T-helper 2 cell (primary cell): ENCODE measurements around the gene AGBL2.

Source experiments
- DNase-seq, 5 experiments: peaks; one replicate each; pipeline versions ENCODE4 v3.0.0 to v3.0.0-alpha.2; 2012 to 2022

The AGBL2 gene

DNA sequence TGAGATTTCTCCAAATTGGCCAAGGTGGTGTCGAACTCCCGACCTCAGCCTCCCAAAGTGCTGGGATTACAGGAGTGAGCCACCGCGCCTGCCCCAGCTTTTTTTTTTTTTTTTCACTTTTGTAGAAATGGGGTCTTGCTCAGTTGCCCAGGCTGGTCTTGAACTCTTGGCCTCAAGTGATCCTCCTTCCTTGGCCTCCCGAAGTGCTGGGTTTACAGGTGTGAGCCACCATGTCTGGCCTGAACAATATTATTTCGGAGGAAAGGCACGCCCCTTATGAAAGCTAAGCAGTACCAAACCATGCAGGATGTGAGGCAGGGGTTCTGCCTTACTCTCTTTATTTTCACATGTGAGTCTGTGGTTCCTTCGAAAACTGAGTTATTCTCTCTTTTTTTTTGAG lies 88.9 kb downstream of the AGBL2 start:
- DNase-seq: no peak

DNA sequence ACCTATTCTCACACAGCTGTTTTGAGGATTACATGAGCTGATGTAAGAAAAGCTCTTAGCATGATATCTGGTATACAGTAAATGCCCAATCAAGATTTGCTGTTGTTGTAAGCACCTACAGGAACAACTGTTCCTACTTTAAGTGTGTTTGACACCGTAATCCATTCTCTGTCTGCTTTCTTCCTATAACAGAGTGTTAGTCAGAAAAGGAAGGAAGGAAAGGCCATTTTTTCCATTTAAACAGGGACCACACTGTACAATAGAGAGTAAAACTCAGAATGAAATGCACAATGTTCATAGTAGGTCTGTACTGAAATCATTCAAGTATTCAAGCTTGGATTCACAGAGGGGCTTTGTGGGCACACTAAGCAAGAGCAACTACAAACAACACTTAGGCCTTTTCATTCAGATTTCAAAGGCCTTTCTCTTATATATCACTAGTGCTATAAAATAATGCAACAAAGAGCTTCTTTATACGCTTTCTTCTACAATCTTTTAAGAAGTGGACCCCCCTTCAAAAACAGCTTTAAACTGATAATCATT lies 94.3 kb downstream of the AGBL2 start:
- no peak for DNase-seq

- peak in 1 of 5 experiments; percentile 47 for DNase-seq
Observed at GRCh38 chr11:47617417-47617809, 97.8 kb downstream of the AGBL2 start.

DNA sequence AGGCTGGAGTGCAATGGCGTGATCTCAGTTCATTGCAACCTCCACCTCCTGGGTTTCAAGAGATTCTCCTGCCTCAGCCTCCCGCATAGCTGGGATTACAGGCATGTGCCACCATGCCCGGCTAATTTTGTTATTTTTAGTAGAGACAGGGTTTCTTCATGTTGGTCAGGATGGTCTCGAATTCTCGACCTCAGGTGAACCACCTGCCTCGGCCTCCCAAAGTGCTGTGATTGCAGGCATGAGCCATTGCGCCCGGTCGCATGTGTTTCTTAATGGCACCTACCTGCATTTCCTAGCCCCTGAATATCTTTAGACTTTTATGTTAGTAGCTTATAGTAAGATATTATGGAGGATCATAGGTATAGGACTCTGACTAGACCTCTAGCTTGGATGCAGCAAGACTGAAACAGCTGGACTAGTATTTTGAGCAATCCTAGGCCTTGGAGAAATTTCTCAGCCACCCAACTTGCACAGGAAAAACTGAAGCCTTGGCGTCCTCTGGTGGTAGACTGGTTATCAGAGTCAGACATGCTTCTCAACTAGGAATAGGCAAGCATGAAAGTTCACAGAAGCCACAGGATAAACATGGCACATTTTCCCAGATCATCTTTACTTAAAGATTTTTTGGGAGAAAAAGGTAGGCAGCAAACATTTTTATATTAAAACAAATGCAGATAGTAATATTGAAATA lies 98.3 kb downstream of the AGBL2 start:
- DNase-seq: peak in 1 of 5 experiments; percentile 55

DNA sequence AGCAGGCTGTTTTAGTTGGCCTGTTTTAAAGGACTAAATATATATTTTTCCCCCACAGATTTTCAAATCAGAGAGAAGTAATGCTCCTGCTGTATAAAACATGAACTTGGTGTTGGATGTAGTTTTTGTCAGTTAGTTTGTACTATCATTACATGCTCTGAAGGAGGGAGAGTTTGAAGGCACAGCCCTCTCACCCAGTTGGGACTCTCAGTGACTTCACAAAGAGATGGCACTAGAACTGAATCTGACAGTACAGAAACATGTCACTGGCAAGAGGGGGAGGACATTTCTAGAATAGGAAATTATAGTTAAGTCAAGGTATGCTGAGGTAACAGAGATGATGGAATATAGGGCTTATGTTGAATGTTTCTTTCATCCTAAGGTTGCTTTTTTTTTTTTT lies 99.9 kb downstream of the AGBL2 start:
- DNase-seq: no peak

GRCh38 chr11:47611348-47611794 lies 103.8 kb downstream of the AGBL2 start:
- no peak for DNase-seq

DNA sequence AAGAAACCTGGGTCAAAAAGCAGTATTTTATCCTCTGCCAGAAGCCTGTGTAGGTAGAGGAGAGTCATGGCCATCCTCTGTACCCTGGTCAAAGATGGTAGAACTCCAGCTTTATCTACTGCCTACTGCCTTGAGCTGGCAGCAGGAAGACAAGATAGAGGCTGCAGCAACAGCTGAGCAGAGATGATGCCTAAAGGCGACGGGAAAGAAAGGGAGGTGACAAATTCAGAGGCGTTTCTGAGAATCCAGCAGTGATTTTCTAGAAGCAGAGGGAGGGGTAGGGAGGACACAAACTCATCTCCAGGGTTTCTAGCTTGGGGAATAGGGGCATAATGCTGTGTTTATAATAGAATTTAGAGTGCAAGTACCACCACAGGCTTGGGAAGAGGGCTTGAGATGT lies 105.5 kb downstream of the AGBL2 start:
- DNase-seq: no peak
